Muscle of arm (tissue), 14 donors: ENCODE results near the gene GPR137. TPM values are rescaled to one million over a fixed set of nuclear protein-coding genes. Genes with fewer than 3 reads are reported as not detected.
A peak's percentile ranks its signal among the peaks of the same experiment; 100 is the strongest.
"Not testable (repeated sequence)": the region's sequence is repeated elsewhere in the genome, so short reads cannot be mapped to it uniquely, and the experiment has no call there.

Experiments
- DNase-seq: peaks from one replicate; pipeline ENCODE4 v3.0.0-alpha.2; 2013
- long read RNA-seq, 11 donors: transcript quantifications; one replicate each; lab custom pipeline, GENCODE V29; 2026
- polyA plus RNA-seq, 12 donors: library from polyadenylated mRNA; unstranded; fragments of 120-200 nt; gene quantifications; one replicate each; pipeline ENCODE4 v1.2.1, GENCODE V29; 2013; ENCODE audit not compliant: insufficient read length in 12 of 12

The GPR137 gene
- polyA plus RNA-seq, result 10 to 100 TPM in 11 of 12 donors, not detected in 1; 14.1 to 32.9 (median 17.1) TPM
- long read RNA-seq, donor 1, partial matches to known transcripts, result 0 of 5 reads
- long read RNA-seq, donor 1, other reads (novel, unspliced or antisense), result 0 of 5 reads
- long read RNA-seq, donor 2, partial matches to known transcripts, result 0 of 3 reads
- long read RNA-seq, donor 2, other reads (novel, unspliced or antisense), result 0 of 3 reads
- long read RNA-seq, donor 3, result 0 reads
- long read RNA-seq, donor 4, partial matches to known transcripts, result 0 of 2 reads
- long read RNA-seq, donor 4, other reads (novel, unspliced or antisense), result 0 of 2 reads
- long read RNA-seq, donor 5, result 0 reads
- long read RNA-seq, donor 6, result 0 reads
- long read RNA-seq, donor 7, partial matches to known transcripts, result 0 of 1 reads
- long read RNA-seq, donor 7, other reads (novel, unspliced or antisense), result 0 of 1 reads
- long read RNA-seq, donor 8, partial matches to known transcripts, result 0 of 1 reads
- long read RNA-seq, donor 8, other reads (novel, unspliced or antisense), result 0 of 1 reads
- long read RNA-seq, donor 9, partial matches to known transcripts, result 0 of 2 reads
- long read RNA-seq, donor 9, other reads (novel, unspliced or antisense), result 0 of 2 reads
- long read RNA-seq, donor 10, partial matches to known transcripts, result 0 of 3 reads
- long read RNA-seq, donor 10, other reads (novel, unspliced or antisense), result 0 of 3 reads
- long read RNA-seq, donor 11, partial matches to known transcripts, result 16 of 53 reads
- long read RNA-seq, donor 11, other reads (novel, unspliced or antisense), result 33 of 53 reads

DNA sequence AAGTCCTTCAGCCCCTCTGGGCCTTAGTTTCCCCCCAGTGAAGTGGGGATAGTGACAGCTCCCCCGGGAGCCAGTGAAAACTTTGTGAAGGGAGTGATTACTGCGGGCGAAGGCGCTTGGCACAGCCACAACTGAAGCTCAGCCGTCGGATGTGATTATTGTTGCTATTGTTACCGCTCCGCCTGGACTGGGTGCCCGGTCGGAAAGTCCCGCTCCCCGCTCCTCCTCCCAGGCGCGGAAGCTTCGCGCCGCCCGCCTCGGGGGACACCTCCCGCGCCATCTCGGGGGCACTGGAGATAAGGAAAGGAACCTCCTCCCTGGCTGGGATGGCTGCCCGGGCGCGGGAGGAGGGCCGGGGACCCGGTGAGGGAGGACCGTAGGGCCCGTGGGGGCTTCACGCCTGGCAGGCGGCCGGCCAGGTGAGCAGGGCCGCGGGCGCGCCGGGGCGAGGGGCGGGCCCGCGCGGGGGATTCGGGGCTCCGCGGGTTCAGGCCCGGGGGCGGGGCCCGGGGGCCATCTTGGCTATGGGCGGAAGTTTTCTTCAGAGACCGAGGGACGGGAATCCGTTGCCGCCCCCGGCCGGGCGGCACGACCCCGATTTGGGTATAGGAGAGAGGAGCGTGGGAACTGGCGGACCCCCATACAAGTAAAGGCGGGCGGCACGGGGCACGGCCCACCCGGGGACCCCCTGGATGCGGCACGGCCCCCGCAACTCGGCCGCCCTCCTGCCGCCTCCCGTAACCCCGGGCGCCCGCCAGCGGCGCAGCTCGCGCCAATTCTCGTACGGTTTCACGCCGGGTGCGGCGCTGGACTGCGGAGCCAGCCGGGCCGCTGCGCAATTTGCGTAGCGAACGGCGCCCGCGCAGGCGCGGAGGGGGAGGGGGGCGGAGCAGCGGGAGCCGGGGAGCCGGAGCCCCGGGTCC, at the start of gene GPR137:
Gene GPR137, plus strand, starts transcription at position 887 of the 923 bp plus-strand sequence. CDS start 677 bp downstream, outside the sequence.
- DNase-seq, result peak; percentile 92

DNA sequence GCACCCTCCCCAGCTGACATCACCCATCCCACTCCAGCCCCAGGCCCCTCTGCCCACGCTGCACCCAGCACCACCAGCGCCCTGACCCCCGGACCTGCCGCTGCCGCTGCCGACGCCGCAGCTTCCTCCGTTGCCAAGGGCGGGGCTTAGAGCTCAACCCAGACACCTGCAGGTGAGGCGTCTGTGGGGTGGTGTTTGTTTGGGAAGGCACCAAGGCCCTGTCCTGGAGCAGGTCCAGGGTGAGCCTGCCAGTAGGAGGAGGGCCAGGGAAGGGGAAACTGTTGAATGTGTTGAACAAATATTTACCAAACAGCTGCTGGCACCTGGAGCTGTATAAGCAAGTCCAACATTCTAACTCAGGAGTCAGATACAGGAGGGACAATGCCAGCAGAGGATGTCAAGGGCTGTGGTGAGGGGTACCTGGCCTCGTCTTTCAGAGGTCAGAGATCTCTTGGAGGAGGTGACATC, 48.1 kb upstream of the GPR137 start:
- no peak for DNase-seq

GRCh38 chr11:64238076-64238475, 47.6 kb upstream of the GPR137 start:
- no peak for DNase-seq

- DNase-seq, result no peak
Observed at GRCh38 chr11:64238999-64239398, 46.6 kb upstream of the GPR137 start.

DNA sequence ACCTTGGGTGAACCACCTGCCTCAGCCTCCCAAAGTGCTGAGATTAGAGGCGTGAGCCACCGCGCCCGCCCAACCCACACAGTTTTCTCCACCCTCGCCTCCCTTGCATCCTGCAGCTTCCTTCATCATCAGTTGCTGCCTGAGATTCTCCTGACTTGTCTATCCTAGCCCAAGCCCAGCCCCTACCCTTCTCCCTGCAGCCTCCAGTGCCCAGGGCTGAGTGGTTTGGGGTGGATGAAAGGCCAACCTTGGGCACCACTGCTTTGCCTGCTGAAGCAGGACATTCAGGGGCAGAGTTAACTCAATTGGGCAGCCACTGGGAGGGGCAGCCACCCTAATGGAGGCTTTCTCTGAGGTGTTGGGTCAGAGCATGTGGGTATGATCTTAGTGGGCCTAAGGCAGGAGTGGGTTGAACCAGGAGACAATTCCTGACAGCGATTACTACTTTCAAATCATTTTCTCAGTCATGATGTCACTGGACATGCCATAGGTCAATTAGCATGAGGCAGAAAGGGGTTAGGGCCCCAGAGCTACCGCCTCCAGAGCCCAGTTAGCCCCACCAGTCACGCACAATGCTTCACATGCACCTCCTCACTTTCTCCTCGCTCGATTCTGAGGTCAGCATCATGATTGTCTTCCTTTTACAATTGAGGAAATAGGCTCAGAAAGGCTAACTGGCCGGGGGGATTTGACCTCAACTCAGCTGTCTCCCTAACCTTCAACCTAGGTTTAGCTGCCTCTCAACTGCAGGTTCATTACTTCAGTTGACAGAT, 45.8 kb upstream of the GPR137 start:
- DNase-seq, result no peak

DNA sequence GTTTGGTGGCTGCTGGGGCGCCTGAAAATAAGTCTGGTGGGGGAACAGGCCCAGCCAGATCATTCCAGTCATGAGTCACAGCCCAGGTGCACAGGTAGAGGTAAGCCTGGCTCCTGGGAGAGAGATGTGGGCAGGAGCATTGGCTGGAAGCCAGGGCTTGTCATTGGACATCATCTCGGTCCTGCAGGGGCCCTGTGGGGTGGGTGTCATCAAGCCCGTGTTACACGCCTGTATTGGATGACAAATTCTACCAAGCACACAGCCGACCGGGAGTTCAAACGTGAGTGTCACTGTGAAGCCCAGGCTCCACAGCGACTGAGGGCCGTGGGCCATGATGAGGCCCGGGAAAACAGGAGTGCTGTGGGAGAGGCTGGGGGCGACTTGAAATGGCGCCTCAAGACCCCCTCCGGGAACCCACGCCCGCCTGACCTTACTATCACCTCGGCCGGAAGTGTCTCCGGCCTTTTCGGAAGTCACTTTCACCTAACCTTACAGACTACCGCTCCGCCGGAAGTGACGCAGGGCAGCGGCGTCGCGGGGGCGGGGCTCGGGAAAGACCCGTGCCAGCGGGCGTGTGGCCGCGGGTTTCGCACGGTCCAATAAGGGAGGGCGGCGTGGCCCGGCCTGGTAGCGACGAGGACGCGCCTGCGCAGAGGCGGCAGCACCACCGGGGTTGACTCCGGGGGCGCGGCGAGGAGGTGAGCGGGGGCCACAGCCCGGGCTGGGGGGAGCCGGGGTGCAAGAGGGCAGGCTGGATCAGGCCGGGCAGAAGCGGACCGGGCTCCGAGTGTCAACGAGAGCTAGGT, 45.0 kb upstream of the GPR137 start, which contains the start of gene FKBP2:
Gene FKBP2, plus strand, starts transcription at position 661 of the 806 bp plus-strand sequence. CDS start 1,293 bp downstream, outside the sequence.
- peak; percentile 98 for DNase-seq

- no peak for DNase-seq
Observed at GRCh38 chr11:64241241-64241490, 44.5 kb upstream of the GPR137 start.

DNA sequence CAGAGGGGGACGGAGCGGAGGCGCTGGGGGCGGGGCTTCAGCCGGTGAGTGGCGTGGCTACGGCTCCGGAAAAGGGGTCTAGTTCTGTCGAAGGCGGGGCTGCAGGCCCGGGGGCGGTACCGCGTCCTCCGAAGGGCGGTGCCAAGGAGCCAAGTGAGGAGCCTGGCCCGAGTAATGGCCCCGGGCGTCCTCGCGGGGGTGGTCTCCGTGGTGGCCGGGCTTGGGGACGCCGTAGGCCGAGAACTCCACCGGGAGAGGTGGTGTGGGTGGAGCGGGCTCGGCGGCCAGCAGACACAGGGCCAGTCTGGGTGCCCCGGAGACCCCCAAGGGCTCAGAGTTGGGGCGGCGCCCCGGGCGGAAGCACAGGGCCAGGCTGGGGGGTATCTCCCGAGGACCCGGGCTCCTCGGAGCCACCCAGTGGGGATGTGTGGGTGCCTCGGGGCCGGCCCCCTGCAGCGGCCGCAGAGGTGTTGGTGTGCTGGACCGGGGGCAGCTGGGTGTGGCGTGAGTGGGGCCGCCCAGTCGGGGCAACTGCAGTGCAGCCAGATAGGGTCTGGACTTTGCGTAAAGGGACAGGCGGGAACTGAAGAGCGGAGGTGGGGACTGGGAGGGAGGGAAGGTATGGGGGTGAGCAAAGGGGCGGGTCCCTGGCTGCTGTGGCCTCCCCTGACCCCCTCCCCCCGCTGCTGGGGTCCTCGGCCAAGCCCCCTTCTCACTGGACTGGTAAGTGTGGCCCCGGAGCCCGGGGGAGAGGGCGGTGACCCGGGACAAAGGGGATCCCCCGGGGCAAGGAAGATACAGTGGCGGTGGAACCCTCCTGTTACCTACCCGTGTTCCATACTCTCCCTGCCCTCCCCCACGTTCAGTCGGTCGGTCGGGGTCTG, 43.9 kb upstream of the GPR137 start:
- peak; percentile 100 for DNase-seq

GRCh38 chr11:64243236-64243854, 42.3 kb upstream of the GPR137 start:
- DNase-seq, result no peak

DNA sequence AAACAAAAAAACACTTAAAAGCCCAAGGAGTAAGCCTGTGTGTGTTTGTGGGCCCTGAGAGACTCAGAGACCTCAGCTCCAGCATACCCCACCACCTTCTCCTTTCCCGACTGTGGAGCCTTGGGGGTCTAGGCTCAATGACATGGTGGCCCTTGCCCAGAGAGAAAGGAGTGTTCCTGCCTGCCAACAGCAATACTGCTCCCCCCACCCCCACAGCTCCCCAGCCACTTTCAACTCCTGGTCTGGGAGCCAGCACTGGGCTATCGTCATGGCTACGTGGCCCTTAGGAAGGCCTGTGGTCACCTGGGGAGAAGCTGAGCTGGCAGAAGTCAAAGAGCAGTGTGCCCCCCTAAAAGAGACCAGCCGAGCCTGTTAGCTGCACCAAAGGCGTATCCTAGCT, 41.5 kb upstream of the GPR137 start:
- no peak for DNase-seq

DNA sequence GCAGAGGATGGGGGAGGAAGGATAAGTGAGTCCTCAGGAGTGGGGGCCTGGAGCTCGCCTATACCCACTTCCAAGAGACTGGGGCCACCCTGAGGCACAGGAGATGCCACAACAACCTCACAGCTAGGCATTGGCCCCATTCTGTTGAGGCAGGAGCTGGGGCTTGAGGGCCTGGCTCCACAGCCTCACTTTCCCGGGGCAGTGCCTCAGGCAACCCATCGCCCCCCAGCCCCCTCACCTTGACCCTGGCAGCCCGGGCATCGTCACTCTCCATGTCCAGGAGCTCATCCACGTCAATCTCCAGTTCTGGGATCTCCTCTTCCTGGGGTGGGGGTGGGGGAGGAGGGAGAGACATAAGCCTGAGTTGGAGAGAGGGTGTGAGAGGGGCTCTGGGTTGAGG, 40.7 kb upstream of the GPR137 start:
- DNase-seq, result no peak

GRCh38 chr11:64245401-64245796, 40.2 kb upstream of the GPR137 start:
- DNase-seq, result no peak

- DNase-seq, result no peak
Observed at GRCh38 chr11:64245797-64246620, 39.6 kb upstream of the GPR137 start.

DNA sequence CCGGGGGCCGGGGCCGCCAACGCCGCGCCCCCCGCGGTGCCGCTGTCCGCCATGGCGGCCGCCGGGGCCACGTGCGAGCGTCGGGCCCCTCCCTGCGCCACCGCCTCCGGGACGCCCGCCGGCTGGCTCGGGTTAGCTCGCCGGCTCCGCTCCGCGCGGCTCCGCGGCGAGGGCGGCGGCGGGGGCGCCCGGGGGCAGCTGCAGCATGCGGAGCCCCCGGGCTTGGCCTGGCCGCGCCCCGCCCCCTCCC, 39.1 kb upstream of the GPR137 start:
- DNase-seq, result not testable (repeated sequence)

- peak; percentile 86 for DNase-seq
Observed at GRCh38 chr11:64246871-64247728, 38.5 kb upstream of the GPR137 start, which contains the start of gene PPP1R14B. Gene PPP1R14B (minus strand): TSS chr11:64246943. CDS start chr11:64246673, 270 bp downstream.

GRCh38 chr11:64247729-64248531, 37.7 kb upstream of the GPR137 start:
- DNase-seq, result no peak
